Bronchial epithelial cell (primary cell): ENCODE results near the gene PRSS8. TPM values are rescaled to one million over a fixed set of nuclear protein-coding genes. Genes with fewer than 3 reads are reported as not detected.

ENCODE experiments used
- DNase-seq: peaks from one replicate; pipeline ENCODE4 v3.0.0-alpha.2; 2010; ENCODE audit warnings: low read depth
- FAIRE-seq: peaks from 2 replicates; lab custom pipeline; 2011; peaks lifted over from hg19 to GRCh38; lab: Jason Lieb, UNC
- H3K27me3 ChIP-seq: 2 replicates; pipeline ENCODE4 v1.5.1; 2011; ENCODE audit warnings: low read length; ENCODE audit not compliant: control insufficient read depth, insufficient read depth
- H3K36me3 ChIP-seq: 2 replicates; pipeline ENCODE4 v1.5.1; 2011; ENCODE audit warnings: low read length; ENCODE audit not compliant: control insufficient read depth, insufficient read depth
- H3K4me3 ChIP-seq: 2 replicates; pipeline ENCODE4 v1.5.1; 2011; ENCODE audit warnings: mild to moderate bottlenecking, low read depth, low read length, control low read depth
- total RNA-seq: library from RNA; depleted of rRNA; stranded (reverse); fragments of >200 nt; gene quantifications from 2 replicates; pipeline ENCODE4 v1.2.1, GENCODE V29; 2014
- TF ChIP-seq, protein P1 (sequence below): IDR thresholded peaks from 2 replicates; pipeline ENCODE4 v1.5.1; 2011; ENCODE audit warnings: mild to moderate bottlenecking, moderate library complexity, low read length, control low read depth, inconsistent platforms; ENCODE audit not compliant: insufficient read depth, severe bottlenecking

The PRSS8 gene
- total RNA-seq, 1 donor from 2014 or later, result 15.0 TPM

DNA sequence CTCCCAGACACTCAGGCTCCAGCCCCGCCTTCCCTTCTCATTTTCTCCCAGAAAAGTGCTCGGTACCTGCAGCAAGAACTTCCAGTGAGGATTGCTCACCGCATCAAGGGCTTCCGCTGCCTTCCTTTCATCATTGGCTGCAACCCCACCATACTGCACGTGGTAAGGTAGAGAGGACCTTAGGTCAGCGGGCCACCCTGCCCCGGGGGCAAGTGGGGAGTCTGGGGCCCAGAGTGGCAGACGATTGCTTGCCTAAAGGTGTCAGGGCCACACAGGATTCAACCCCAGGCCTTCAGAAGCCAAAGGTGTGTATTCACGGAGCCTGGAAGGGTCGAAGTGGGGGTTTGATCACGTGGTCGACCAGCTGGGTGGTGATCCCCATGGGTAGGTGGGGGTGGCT is 25.9 kb downstream of the PRSS8 start:
- TF ChIP-seq, protein P1, sequence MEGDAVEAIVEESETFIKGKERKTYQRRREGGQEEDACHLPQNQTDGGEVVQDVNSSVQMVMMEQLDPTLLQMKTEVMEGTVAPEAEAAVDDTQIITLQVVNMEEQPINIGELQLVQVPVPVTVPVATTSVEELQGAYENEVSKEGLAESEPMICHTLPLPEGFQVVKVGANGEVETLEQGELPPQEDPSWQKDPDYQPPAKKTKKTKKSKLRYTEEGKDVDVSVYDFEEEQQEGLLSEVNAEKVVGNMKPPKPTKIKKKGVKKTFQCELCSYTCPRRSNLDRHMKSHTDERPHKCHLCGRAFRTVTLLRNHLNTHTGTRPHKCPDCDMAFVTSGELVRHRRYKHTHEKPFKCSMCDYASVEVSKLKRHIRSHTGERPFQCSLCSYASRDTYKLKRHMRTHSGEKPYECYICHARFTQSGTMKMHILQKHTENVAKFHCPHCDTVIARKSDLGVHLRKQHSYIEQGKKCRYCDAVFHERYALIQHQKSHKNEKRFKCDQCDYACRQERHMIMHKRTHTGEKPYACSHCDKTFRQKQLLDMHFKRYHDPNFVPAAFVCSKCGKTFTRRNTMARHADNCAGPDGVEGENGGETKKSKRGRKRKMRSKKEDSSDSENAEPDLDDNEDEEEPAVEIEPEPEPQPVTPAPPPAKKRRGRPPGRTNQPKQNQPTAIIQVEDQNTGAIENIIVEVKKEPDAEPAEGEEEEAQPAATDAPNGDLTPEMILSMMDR, result no peak
- DNase-seq (no peak), FAIRE-seq (no peak)
- Histone ChIP-seq H3K36me3 (peaks cover 16% of the 10 kb centered on the region), H3K27me3 (no peaks in the 10 kb centered on the region), H3K4me3 (no peak overlapping the region)

DNA sequence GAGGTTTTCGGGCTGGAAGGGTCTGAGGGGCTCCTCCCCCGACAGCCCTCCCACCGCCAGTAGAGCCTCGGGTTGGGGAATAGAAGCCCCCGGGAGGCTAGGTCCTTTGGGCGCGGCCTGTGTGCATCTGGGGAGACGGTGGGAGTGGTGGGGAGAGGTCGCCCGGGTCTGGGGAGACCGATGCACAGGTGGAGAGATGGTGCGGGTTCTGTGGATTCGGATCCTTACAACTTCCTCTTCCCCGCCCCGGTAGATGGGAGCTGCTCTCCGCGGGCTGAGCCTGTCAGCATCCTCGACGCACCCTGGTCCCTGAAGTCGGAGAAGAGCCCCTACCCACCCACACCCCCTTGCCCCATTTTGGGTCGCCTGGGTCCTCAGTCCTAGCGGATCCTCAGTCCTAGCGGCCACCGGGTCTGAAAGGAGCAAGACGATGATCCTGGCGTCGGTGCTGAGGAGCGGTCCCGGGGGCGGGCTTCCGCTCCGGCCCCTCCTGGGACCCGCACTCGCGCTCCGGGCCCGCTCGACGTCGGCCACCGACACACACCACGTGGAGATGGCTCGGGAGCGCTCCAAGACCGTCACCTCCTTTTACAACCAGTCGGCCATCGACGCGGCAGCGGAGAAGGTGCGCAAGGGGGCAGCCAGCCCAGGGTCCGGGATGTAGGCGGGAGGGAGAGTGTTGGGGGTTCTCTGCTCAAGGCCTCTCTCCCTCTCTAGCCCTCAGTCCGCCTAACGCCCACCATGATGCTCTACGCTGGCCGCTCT is 26.6 kb downstream of the PRSS8 start:
- DNase-seq (no peak), FAIRE-seq (no peak)
- Histone ChIP-seq H3K27me3 (no peaks in the 10 kb centered on the region), H3K36me3 (peaks cover 16% of the 10 kb centered on the region), H3K4me3 (peak overlapping the region; percentile 96)
- TF ChIP-seq, protein P1, result no peak

DNA sequence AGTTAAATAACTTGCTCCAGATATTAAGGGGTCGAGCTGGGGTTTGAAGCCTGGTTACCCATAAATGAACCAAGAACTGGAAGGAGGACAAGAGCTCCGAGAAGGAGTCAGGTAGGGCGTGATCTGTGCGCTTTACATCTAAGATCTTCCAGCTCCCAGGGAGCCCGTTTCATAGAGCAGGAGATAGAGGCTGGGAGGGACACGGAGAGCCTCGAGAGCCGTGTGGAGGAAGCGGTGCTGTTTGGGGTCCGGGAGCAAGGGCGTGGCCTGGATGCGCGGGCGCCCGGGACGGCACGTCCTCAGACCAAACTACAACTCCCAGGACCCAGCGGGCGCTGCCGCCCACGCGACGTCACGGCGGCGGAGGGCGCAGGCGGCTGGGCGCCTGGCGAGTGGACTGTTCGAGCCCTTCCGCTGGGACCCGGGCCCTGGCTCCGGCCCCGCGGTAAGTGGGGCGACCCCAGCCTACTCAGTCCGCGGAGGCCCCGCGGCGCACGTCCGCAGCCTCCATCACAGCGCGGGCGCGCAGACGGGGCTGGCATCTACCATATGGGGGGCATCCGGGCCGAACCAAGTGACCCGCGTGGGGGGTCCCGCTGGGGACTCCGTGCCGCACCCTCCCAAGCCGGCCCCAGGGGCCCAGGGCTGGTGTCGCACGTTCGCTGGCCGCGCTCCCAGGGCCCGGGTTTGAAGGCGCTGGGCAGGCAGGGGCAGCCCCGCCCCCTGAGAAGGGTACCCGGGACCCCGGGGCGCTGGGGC is 27.3 kb downstream of the PRSS8 start, which contains the start of gene BCKDK:
Gene BCKDK (plus strand): TSS at position 352 of the 759 bp plus-strand sequence. CDS start 838 bp downstream, outside the sequence.
- Histone ChIP-seq H3K4me3 (peak within 1 kb of the TSS; percentile 96), H3K36me3 (peaks cover 16% of the 10 kb centered on the region), H3K27me3 (no peaks in the 10 kb centered on the region)
- TF ChIP-seq, protein P1, result no peak
- FAIRE-seq (no peak), DNase-seq (no peak)

DNA sequence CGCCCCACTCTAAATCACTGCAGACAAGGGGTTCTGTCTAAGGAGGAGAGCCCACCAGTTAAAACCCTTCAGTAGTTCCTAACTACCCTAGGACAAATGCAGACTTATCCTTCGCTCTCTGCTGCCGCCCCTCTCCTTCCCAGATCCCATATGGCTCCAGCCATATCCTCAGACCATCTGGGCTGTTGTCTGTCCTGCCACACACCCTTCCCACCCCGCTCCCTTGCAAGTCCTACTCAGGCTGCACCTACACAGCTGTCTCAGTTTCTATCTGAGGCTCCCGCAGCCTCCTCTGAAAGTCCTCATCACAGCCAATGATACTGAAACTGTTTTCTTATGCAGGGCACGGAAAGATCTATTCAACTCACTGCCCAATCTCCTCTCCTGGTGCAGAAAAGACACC is 28.1 kb downstream of the PRSS8 start:
- FAIRE-seq, result no peak
- Histone ChIP-seq H3K36me3 (peaks cover 16% of the 10 kb centered on the region), H3K27me3 (no peaks in the 10 kb centered on the region), H3K4me3 (no peak overlapping the region)
- TF ChIP-seq, protein P1, result no peak
- DNase-seq, result no peak

DNA sequence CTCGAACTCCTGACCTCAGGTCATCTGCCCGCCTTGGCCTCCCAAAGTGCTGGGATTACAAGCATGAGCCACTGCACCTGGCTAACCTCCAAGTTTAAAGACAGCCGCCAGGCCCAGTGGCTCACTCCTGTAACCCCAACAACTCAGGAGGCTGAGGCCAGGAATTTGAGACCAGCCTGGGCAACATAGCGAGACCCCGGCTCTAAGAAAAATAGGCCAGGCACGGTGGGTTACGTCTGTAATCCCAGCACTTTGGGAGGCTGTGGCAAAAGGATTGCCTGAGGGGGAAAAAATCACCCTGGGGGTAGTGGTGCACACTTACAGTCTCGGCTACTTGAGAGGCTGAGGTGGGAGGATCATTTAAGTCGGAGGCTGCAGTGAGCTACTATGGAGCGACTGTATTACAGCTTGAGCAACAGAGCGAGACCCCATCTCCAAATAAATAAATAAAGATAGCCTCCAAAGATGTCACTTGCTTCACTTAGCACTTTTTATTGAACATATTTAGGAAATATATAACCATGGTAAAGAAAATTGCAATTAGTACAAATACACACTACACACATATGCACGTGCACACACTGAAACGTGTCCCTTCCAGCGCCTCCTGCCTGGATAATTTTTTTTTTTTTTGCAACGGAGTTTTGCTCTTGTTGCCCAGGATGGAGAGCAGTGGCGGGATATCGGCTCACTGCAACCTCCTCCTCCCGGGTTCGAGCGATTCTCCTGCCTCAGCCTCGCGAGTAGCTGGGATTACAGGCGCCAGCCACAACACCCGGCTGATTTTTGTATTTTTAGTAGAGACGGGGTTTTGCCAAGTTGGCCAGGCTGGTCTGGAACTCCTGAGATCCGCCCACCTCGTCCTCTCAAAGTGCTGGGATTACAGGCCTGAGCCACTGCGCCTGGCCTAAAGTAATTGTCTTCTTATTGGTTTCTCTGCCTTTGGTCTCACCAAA is 28.7 kb downstream of the PRSS8 start:
- DNase-seq, result no peak
- no peak for FAIRE-seq
- H3K27me3 ChIP-seq, result no peaks in the 10 kb centered on the region
- peaks cover 16% of the 10 kb centered on the region for H3K36me3 ChIP-seq
- TF ChIP-seq, protein P1, result no peak
- H3K4me3 ChIP-seq, result no peak overlapping the region
